Measurements from ENCODE around the gene RTL9. TPM values are rescaled to one million over a fixed set of nuclear protein-coding genes. Genes with fewer than 3 reads are reported as not detected.

Gene RTL9
- total RNA-seq, 1 donor from 2014 or later, result 1.4 TPM

DNA sequence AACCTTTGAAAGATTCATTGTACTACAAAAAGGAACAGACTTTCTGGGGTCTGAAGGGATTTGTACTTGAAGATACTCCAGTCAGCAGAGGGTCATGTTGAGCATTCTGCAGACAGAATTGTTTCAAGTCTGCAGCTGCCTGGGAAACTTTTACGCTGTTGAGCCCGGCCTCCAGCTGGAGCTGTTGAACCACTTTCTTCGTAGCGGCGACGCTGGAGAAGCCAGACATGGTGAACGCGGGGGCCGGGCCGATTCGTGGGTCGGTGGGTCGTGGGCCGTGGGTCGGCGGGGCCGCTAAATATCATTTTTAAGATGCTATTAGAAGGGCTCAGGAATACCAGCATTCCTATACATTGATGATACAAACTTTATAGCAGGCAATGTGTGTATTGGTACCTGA lies 12.0 kb upstream of the RTL9 start:
- H3K4me3 Mint-ChIP-seq (ENCODE audit: low read depth), result no peak overlapping the region
- no peaks in the 10 kb centered on the region for H3K36me3 Mint-ChIP-seq (ENCODE audit: insufficient read depth)
- DNase-seq (ENCODE audit: low spot score, unreplicated experiment), result no peak

GRCh38 chrX:110359273-110359672 lies 625 bp downstream of the RTL9 start:
- Mint-ChIP-seq H3K36me3 (ENCODE audit: insufficient read depth) (no peaks in the 10 kb centered on the region), H3K27ac (no peak overlapping the region), H3K4me3 (ENCODE audit: low read depth) (no peak overlapping the region), H3K4me1 (ENCODE audit: low read depth) (peaks cover 11% of the 10 kb centered on the region), H3K27me3 (no peaks in the 10 kb centered on the region), H3K9me3 (ENCODE audit: low read depth) (peaks cover 4% of the 10 kb centered on the region)
- TF ChIP-seq CTCF (IDR thresholded peaks at IDR 0.05; ENCODE audit: unreplicated experiment), result no peak
- no peak for DNase-seq (ENCODE audit: low spot score, unreplicated experiment)

More for the DNA sequence above, 12.0 kb upstream of the RTL9 start:
- no peak for TF ChIP-seq CTCF (IDR thresholded peaks at IDR 0.05; ENCODE audit: unreplicated experiment)
- no peaks in the 10 kb centered on the region for H3K9me3 Mint-ChIP-seq (ENCODE audit: low read depth)
- H3K4me1 Mint-ChIP-seq (ENCODE audit: low read depth), result no peaks in the 10 kb centered on the region
- H3K27me3 Mint-ChIP-seq, result no peaks in the 10 kb centered on the region
- H3K27ac Mint-ChIP-seq, result no peak overlapping the region

DNA sequence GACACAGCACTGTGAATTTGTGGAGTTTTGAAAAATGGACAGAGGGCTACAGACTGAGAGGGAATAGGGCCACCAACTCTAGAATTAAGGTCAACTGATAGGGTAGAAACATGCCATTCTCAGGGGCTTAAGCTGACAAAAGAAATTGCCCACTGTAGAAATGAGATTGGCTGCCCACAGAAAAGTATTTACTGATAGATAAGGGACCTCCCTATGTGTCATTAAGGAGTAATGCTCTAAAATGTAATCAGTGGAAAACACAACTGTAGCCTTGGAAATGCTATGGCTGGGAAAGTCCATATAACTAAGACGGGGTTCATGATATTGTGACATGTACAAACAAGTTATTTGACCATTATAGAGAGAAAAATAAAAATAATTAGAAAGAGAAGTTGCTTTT lies 4.6 kb downstream of the RTL9 start:
- no peak for DNase-seq (ENCODE audit: low spot score, unreplicated experiment)
- Mint-ChIP-seq H3K36me3 (ENCODE audit: insufficient read depth) (no peaks in the 10 kb centered on the region), H3K27ac (peak overlapping the region; percentile 39), H3K9me3 (ENCODE audit: low read depth) (no peaks in the 10 kb centered on the region), H3K4me1 (ENCODE audit: low read depth) (peaks cover 11% of the 10 kb centered on the region), H3K27me3 (no peaks in the 10 kb centered on the region), H3K4me3 (ENCODE audit: low read depth) (no peak overlapping the region)
- no peak for TF ChIP-seq CTCF (IDR thresholded peaks at IDR 0.05; ENCODE audit: unreplicated experiment)

DNA sequence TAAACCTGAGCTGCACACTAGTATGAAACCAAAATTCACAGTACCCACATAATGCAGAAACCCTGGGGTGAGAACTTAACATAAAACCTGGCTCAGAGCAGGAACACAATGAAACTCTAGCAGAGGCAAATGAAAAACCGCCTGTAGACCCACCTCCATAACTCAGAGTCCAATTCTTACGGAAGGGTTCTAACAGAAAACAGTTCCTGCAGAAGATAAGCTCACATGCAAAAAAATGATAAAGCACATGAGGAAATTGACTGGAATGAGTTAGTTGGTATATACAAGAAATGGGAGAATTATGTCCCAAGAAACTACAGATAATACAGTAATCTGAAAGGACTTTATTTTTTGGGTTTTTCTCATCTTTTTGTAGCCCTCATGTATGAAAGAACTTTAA lies 14.7 kb downstream of the RTL9 start:
- no peak overlapping the region for H3K27ac Mint-ChIP-seq
- no peaks in the 10 kb centered on the region for H3K27me3 Mint-ChIP-seq
- H3K4me3 Mint-ChIP-seq (ENCODE audit: low read depth), result no peak overlapping the region
- TF ChIP-seq CTCF (IDR thresholded peaks at IDR 0.05; ENCODE audit: unreplicated experiment), result no peak
- peaks cover 2% of the 10 kb centered on the region for H3K9me3 Mint-ChIP-seq (ENCODE audit: low read depth)
- no peak for DNase-seq (ENCODE audit: low spot score, unreplicated experiment)
- no peaks in the 10 kb centered on the region for H3K36me3 Mint-ChIP-seq (ENCODE audit: insufficient read depth)
- peaks cover 3% of the 10 kb centered on the region for H3K4me1 Mint-ChIP-seq (ENCODE audit: low read depth)

DNA sequence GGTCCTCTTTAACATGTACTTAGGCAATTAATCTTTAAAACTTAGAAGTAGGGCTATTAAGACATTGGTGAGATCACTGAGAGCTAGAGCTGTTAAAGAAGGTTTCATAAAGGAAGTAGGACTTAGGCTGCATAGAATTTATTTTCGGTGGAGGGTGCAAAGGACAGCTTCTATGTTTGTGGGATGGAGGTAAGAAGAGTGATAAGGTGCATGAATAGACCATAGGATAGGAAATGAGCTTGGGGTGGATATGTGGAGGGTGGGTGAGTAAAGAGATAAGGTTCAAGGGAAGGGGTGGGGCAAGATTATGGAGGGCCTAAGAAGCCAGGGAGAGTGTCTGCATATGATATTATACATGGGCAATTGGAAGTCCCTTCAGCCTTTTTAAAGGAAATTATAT lies 15.9 kb downstream of the RTL9 start:
- H3K4me3 Mint-ChIP-seq (ENCODE audit: low read depth), result no peak overlapping the region
- H3K9me3 Mint-ChIP-seq (ENCODE audit: low read depth), result peaks cover 3% of the 10 kb centered on the region
- H3K4me1 Mint-ChIP-seq (ENCODE audit: low read depth), result peaks cover 4% of the 10 kb centered on the region
- no peak for TF ChIP-seq CTCF (IDR thresholded peaks at IDR 0.05; ENCODE audit: unreplicated experiment)
- no peak overlapping the region for H3K27ac Mint-ChIP-seq
- no peaks in the 10 kb centered on the region for H3K27me3 Mint-ChIP-seq
- DNase-seq (ENCODE audit: low spot score, unreplicated experiment), result no peak
- no peaks in the 10 kb centered on the region for H3K36me3 Mint-ChIP-seq (ENCODE audit: insufficient read depth)
